ENCODE measurements around the gene DNAJC10. TPM values are rescaled to one million over a fixed set of nuclear protein-coding genes. Genes with fewer than 3 reads are reported as not detected.
"Not testable (repeated sequence)": the region's sequence is repeated elsewhere in the genome, so short reads cannot be mapped to it uniquely, and the experiment has no call there.

DNAJC10 gene, protein sequence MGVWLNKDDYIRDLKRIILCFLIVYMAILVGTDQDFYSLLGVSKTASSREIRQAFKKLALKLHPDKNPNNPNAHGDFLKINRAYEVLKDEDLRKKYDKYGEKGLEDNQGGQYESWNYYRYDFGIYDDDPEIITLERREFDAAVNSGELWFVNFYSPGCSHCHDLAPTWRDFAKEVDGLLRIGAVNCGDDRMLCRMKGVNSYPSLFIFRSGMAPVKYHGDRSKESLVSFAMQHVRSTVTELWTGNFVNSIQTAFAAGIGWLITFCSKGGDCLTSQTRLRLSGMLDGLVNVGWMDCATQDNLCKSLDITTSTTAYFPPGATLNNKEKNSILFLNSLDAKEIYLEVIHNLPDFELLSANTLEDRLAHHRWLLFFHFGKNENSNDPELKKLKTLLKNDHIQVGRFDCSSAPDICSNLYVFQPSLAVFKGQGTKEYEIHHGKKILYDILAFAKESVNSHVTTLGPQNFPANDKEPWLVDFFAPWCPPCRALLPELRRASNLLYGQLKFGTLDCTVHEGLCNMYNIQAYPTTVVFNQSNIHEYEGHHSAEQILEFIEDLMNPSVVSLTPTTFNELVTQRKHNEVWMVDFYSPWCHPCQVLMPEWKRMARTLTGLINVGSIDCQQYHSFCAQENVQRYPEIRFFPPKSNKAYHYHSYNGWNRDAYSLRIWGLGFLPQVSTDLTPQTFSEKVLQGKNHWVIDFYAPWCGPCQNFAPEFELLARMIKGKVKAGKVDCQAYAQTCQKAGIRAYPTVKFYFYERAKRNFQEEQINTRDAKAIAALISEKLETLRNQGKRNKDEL
- 48.7 and 86.9 TPM in 2 replicates for total RNA-seq (2014; rRNA removed; shearing (Covaris generic))

- peak; percentile 88 for DNase-seq (ENCODE audit: low read depth)
Measured at GRCh38 chr2:182715892-182716649, at the start of gene DNAJC10. Gene DNAJC10 (plus strand): TSS chr2:182716257. CDS start chr2:182718087, 1,830 bp downstream.

DNA sequence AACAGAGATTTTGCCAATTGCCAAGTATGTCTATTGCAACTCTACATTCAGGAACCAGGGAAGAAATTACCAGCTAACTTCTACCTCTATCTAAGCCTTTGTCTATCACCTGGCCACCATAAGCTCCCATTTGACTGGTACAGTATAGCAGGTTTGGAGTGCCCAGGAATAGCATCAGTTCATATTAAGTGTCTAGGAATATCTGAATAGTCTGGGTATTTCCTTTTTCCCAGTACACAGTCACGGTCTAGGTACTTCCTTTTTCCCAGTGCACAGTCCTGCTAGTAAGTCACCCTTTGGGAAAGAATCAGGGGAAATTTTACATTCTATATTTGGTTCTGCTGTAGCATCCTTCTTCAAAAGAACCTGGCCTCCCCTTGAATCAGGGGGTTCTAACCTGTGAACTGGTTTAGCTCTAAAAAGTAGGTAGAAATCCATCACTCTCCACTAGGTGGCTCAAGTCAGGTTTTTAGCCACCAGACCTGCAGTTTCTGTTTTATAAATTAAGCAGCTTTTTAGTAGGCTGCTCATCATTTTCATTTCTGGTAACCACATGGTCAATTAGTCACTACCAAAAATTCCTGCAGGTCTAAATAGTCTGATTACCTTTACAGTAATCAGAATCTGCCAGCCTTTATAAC is 49.3 kb upstream of the DNAJC10 start:
- DNase-seq (ENCODE audit: low read depth) = peak; percentile 44

- DNase-seq (ENCODE audit: low read depth) = no peak
Measured at GRCh38 chr2:182667315-182667695, 48.8 kb upstream of the DNAJC10 start.

- DNase-seq (ENCODE audit: low read depth) = peak; percentile 23
Measured at GRCh38 chr2:182668671-182669070, 47.4 kb upstream of the DNAJC10 start.

DNA sequence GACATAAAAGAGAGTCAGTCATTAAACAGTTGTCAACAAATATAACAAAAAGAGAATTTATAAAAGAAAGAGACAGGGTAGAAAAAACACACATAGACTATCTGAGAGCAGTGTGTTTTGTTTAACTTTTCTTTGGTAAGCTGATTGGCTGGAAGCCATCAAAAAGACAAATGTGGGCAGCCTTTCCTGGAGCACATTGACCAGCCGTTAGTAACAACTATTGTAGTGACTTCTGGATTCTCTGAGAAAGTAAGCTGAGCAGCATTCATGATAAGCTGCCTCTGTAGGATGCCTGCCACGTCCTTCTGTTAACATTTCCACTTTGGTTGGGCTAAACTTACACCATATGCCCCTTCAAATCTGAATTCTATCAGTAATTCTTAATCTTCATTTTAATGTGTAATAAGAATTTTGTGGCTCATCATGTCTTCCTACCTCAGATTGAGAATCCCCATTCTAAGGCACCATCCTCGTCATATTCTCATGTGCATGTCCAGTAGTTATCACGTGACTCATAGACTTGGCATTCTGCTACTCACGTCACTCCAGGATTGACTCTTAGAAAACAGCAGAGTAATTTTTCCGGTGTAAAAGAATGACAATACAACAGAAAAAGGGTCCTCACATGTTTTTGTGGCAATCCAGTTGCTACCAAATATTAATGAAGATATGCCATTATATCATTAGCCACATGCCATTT is 43.4 kb upstream of the DNAJC10 start:
- peak; percentile 71 for DNase-seq (ENCODE audit: low read depth)

DNA sequence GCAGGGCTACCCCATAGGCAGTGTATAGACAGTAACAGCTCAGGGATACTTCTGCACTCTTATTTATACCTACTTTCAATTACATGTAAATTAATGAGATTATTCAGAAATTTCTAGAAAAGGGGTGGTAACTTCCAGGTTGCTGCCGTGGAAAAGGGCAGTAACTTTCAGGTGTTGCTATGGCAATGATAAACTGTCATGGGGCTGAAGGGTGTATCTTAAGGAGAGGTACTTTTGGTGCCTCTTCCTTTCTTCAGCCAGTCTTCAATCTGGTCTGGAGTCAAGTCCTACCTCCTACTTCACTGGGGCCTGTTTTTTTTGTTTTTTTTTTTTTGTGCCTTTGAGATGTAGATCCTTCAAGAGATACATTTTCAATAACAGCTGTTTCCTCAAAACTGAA is 35.2 kb upstream of the DNAJC10 start:
- DNase-seq (ENCODE audit: low read depth) = no peak

- no peak for DNase-seq (ENCODE audit: low read depth)
Measured at GRCh38 chr2:182682210-182682609, 33.8 kb upstream of the DNAJC10 start.

DNA sequence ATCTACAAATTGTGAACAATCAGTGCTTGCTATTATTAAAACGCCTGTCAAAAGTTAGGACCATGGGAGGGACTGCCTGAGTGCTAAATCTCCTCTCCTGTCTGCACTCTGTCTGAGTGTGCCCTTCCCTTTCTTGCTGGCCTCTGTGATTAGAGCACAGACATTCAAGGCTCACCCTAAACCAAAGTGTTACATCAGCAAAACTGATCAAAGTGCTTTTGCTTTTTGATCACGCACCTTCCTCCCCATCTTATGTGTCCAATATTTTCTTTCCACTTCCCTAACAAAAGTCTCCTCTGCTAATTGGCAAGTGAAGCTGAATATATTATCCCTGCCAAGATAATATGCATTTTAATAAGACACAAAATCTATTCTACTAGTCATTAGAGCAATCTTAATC is 30.5 kb upstream of the DNAJC10 start:
- DNase-seq (ENCODE audit: low read depth) = no peak

DNA sequence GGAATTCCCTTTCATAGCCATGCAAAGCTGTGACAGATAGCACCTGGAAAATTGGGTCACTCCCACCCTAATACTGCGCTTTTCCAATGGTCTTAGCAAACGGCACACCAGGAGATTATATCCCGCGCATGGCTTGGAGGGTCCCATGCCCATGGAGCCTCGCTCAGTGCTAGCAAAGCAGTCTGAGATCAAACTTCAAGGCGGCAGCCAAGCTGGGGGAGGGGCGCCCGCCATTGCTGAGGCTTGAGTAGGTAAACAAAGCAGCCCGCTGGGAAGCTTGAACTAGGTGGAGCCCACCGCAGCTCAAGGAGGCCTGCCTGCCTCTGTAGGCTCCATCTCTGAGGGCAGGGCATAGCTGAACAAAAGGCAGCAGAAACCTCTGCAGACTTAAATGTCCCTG is 29.3 kb upstream of the DNAJC10 start:
- not testable (repeated sequence) for DNase-seq (ENCODE audit: low read depth)

DNA sequence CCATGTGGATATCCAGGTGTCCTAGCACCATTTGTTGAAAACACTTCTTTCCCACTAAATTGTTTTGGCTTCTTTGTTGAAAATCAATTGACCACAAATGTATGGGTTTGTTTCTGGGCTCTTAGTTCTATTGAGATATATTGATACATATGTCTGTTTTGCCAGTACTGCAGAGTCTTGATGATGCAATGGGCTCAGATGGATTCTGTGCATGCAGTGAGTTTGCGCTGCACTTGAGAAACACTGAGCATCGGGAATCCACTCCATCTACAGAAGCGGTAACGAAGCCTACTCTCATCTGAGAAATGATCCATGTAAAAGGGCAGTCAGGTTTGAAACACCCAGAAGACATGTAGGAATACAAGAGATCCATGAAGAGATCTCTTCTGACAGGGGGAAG is 21.9 kb upstream of the DNAJC10 start:
- no peak for DNase-seq (ENCODE audit: low read depth)

DNA sequence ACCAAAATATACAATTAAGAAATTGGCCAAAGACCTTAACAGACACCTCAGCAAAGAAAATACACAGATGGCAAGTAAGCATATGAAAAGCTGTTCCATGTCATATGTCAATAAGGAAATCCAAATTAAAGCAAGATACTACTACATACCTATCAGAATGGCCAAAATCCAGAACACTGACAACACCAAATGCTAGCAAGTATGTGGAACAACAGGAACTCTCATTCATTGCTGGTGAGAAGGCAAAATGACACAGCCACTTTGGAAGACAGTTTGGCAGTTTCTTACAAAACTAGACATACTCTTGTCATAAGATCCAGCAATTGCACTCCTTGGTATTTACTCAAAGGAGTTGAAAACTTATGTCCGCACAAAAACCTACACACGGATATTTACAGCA is 20.3 kb upstream of the DNAJC10 start:
- DNase-seq (ENCODE audit: low read depth) = no peak

- DNase-seq (ENCODE audit: low read depth) = no peak
Measured at GRCh38 chr2:182698671-182699070, 17.4 kb upstream of the DNAJC10 start.

DNA sequence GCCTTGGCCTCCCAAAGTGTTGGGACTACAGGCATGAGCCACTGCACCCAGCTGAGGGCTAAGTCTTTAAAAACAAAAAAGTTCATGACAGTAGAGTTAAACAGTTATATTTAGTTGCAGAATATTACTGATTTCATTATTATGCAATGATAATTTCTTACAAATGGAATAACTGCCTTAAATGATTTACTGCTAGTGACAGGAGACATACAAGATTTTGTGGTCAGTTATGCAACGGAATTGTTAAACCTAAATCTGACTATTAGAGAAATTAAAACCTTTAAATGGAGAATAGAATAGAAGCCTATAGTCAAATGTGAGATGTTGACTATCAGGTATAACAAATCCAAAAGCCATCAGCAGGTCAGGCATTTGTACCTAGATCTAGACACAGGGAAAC is 10.3 kb upstream of the DNAJC10 start:
- DNase-seq (ENCODE audit: low read depth) = no peak

- DNase-seq (ENCODE audit: low read depth) = no peak
Measured at GRCh38 chr2:182706751-182707150, 9.3 kb upstream of the DNAJC10 start.

DNA sequence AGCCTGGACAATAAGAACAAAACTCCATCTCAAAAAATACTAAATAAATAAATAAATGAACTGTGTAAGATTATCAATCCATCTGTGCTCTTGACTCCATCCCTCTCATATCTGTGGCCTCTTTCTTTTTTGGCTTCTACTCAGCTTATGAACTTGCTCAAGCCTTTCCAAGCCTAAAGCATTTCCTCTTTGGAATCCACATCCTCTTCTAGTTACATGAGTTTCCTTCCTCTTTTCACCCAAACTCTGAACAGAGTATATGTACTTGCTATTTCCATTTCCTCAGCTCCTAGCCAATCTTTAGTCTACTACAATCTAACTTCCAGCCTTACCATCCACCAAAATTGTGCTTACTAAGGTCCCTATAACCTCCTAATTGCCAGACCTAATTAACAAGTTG is 2.5 kb upstream of the DNAJC10 start:
- no peak for DNase-seq (ENCODE audit: low read depth)

DNA sequence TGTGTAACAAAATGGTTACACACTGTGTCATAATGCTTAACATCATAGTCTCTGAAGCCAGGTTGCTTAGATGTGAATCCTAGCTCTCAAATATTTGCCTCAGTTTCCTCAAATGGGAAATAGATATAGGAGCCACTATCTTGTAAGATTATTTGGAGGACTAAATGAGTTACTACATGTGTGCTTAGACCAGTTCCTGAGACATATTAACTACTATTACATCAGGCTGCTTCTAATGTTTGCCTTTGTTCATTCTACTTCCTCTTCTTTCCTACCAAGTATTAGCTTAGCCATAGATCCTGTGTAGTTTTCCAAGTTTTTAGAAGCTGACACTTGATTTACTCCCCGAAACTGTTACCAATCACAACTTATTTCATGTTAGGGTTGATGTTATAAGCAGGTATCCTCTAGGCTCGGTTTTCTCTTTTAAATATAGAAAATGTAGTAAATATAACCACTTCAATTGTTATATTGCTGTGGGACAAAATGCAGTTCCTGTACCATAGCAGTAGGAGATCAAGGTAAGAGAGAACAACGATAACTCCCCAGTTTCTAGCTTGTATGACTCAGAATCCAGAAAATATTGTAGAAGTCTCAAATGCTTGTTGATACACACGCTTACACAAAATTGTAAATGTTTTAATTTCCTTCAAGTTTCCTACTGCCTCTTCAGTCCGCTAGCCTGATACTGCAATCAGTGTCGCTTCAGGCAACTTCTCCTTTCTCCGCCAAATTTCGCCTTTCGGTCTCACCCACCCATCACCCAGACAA is 751 bp upstream of the DNAJC10 start:
- peak; percentile 7 for DNase-seq (ENCODE audit: low read depth)

- DNase-seq (ENCODE audit: low read depth) = no peak
Measured at GRCh38 chr2:182716650-182716979, 558 bp downstream of the DNAJC10 start.

- DNase-seq (ENCODE audit: low read depth) = no peak
Measured at GRCh38 chr2:182717416-182717815, 1.4 kb downstream of the DNAJC10 start.

GRCh38 chr2:182717816-182718215 is 1.8 kb downstream of the DNAJC10 start:
- no peak for DNase-seq (ENCODE audit: low read depth)

DNA sequence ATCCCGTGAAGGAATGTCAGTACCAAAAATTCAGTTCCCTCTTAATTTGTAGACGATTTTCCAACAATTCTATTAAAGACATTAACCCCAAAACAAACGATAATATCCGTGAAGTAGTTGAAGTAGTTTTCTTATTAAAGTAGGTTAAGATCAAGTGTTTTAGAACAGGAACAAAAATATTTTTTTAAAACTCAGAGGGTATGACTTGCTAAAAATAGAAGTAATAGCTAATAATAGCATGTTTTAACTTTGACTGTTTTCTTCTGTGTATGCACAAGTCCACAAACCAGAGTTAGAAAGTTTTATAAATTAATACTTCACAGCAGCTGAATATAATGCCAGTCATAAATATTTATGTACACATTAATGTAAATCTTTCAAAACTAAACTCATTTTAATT is 2.4 kb downstream of the DNAJC10 start:
- DNase-seq (ENCODE audit: low read depth) = no peak

DNA sequence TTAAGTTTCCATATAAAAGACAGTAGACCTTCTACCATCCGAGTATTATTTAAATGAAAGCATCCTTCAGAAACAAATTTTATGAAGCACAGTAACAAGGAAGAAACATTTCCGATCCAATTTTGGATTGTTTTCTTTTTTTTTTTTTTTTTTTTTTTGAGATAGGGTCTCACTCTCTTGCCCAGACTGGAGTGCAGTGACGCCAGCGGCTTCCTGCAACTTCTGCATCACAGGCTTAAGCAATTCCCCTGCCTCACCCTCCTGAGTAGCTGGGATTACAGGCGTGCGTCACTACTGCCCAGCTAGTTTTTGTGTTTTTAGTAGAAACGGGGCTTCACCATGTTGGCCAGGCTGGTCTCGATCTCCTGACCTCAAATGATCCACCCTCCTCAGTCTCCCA is 3.1 kb downstream of the DNAJC10 start:
- DNase-seq (ENCODE audit: low read depth) = not testable (repeated sequence)
